HG02588 (cell line): ENCODE results near the gene SCRN1.

Experiments used
- ATAC-seq: cut with Tn5 transposase; IDR thresholded peaks from one replicate; pipeline ENCODE4 v1.9.1; 2021; ENCODE audit warnings: mild to moderate bottlenecking, moderate library complexity; ENCODE audit not compliant: unreplicated experiment

Gene SCRN1

GRCh38 chr7:30005464-30005863 lies 15.9 kb upstream of the SCRN1 start:
- no peak for ATAC-seq

- no peak for ATAC-seq
Measured at GRCh38 chr7:30003098-30003497, 13.5 kb upstream of the SCRN1 start.

GRCh38 chr7:30001998-30002397 lies 12.4 kb upstream of the SCRN1 start:
- no peak for ATAC-seq

GRCh38 chr7:29998489-29998888 lies 8.9 kb upstream of the SCRN1 start:
- no peak for ATAC-seq

GRCh38 chr7:29996321-29996720 lies 6.7 kb upstream of the SCRN1 start:
- ATAC-seq = no peak

GRCh38 chr7:29995652-29996051 lies 6.1 kb upstream of the SCRN1 start:
- ATAC-seq = no peak

- ATAC-seq = no peak
Measured at GRCh38 chr7:29993140-29993539, 3.5 kb upstream of the SCRN1 start.

GRCh38 chr7:29991937-29992336 lies 2.3 kb upstream of the SCRN1 start:
- ATAC-seq = no peak

GRCh38 chr7:29990931-29991330 lies 1.3 kb upstream of the SCRN1 start:
- ATAC-seq = no peak

GRCh38 chr7:29988424-29989256 lies 961 bp downstream of the SCRN1 start:
- peak; percentile 34 for ATAC-seq

GRCh38 chr7:29987811-29988317 lies 1.7 kb downstream of the SCRN1 start:
- no peak for ATAC-seq

- no peak for ATAC-seq
Measured at GRCh38 chr7:29987083-29987482, 2.5 kb downstream of the SCRN1 start.

GRCh38 chr7:29980151-29980550 lies 9.4 kb downstream of the SCRN1 start:
- ATAC-seq = no peak

GRCh38 chr7:29977886-29978651 lies 11.5 kb downstream of the SCRN1 start:
- no peak for ATAC-seq

- ATAC-seq = no peak
Measured at GRCh38 chr7:29976673-29977415, 12.8 kb downstream of the SCRN1 start.

GRCh38 chr7:29976266-29976665 lies 13.3 kb downstream of the SCRN1 start:
- ATAC-seq = no peak

- no peak for ATAC-seq
Measured at GRCh38 chr7:29975561-29975960, 14.0 kb downstream of the SCRN1 start.

GRCh38 chr7:29974286-29974685 lies 15.3 kb downstream of the SCRN1 start:
- no peak for ATAC-seq

- no peak for ATAC-seq
Measured at GRCh38 chr7:29972315-29972669, 17.3 kb downstream of the SCRN1 start.

GRCh38 chr7:29971566-29972314 lies 17.9 kb downstream of the SCRN1 start:
- ATAC-seq = no peak

- no peak for ATAC-seq
Measured at GRCh38 chr7:29970158-29970557, 19.4 kb downstream of the SCRN1 start.
